NCI-H82 treated with DMSO at 0.1 percent for 48 hours (cell line): Measurements from ENCODE around the gene U2AF2.
A peak's percentile ranks its signal among the peaks of the same experiment; 100 is the strongest.

Source experiments
- DNase-seq: peaks from one replicate; lab custom pipeline; 2025; ENCODE audit not compliant: unreplicated experiment; lab: John Stamatoyannopoulos, UW

The U2AF2 gene

DNA sequence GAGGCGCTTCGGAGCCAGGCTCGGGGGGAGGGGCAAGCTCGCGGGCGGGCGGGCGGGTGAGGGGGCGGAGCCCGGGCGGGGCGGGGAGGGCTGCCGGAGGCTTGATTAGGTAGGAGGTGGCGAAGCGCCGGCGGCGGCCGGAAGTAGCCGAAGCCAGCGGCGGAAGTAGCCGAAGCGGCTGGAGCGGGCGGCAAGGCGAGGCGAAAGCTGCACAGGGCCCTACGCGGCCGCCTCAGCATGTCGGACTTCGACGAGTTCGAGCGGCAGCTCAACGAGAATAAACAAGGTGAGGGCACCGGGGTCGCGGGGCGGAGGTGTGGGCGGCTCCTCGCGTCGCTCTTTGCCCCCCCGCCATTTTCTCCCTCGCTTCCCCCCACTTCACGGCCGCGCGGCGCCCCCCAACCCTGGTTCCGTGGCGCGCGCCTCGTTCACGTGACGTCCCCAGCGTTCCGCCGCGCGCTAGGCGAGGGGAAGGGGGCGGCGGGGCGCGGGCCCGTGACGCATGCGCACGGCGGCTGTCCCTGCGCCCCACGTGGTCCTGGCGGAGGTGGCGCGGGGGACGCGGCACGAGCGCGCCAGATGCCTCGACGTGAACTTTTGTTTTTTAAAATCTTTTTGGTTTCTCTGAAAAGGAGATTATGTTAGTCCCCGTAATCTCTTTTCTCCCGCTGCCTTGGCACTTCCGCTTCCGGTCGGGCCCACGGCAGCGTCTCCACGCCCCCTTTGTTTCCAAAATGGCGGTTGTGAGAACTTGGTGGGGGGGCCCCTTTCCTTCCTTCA is at the start of gene U2AF2:
U2AF2 (plus strand) TSS at position 168 of the 780 bp plus-strand sequence; CDS start at position 238, 70 bp downstream.
- peak; percentile 85 for DNase-seq

DNA sequence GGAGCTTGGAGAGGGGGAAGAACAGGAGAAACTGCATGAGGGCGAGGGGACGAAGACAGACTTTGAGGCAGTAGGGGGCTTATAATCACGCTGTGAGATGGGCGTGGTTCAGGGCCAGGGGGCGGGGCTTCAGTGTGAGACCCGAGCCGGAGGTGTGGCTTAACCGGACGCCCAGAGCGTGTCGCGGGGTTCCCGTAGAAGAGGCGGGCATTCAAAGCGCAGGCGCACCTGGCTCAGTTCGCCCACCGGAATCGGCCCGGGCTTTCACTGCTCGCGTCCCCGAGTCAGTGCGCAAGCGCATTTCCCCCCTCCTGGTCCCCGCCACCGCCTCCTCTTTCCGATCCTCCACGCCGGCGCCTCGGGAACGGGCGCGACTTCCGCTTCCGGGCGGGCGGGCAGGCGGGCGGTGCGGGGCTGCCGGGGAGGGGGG is 49.6 kb upstream of the U2AF2 start:
- peak; percentile 97 for DNase-seq

DNA sequence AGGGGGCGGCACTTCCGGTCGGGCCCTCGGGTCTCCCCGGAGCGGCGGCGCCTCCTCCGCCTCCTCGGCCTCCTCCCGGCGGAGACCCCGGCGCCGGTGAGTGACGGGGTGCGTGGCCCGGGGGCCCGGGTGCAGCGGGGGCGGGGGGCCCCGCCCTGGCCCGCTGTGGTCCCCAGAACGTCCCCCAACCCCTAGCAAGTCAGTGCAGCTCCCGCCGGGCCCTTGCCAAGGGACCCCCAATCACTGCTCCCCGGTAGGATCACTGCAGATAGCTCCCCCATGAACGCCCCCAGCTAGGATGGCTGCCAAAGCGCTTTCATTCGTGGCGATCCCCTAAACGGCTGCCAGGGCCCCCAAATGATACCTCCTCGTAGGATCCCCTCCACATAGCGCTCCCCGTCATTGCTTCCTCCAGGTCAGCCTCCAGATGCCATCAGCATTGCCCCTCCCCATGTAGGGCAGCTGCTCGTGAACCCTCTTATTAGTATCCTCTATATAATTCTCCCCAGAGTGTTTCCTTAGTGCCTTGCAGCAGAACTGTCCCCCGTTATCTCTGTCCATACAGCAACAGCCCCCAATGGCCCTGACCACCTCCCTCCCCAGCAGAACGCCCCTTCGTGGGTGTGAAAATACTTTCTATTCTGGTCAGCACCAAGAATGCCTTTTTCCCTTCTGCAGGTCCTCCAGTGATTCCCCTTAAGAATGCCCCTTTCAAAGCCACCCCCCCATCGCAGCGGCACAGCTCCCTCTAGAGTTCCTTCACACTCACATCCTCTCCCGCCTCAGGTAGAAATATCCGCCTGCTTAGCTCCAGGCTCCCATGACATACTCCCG is 49.0 kb upstream of the U2AF2 start, which contains the start of gene ZNF865:
ZNF865 (plus strand) TSS at position 11 of the 834 bp plus-strand sequence. CDS start 7,972 bp downstream, outside the sequence.
- peak; percentile 75 for DNase-seq

DNA sequence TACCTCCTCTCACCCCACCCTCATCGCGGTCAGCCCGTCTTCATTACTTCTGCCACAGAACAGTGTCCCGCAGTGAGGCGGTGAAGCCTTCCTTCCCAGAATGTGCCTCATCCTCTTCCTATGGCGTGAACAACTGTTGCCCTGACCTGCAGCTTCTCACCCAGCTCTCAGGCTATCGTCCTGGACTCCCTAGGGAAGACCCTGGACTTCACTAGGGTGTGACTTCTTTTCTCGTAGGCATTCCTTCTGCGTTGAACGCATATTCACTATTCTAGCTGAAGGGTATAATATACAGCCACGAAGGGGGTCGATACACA is 48.4 kb upstream of the U2AF2 start:
- DNase-seq = no peak

DNA sequence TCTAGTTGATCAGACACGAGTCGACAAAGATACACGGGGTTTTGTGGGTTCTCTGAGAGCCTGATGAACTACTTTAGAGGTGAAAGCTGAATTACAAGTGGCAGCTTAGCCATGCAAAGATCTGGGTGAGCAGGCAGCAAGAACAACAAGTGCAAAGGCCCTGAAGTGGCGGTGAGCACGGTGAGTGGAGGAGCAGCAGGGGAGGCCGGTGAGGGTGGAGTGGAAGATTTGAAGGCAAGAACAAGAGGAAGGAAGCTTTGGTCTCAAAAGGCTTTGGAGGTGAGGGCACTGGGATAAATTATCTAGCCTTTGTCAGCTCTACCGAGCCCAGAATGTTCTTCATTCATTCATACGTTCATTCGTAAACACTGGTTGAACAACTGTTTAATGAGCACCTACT is 48.0 kb upstream of the U2AF2 start:
- no peak for DNase-seq

DNA sequence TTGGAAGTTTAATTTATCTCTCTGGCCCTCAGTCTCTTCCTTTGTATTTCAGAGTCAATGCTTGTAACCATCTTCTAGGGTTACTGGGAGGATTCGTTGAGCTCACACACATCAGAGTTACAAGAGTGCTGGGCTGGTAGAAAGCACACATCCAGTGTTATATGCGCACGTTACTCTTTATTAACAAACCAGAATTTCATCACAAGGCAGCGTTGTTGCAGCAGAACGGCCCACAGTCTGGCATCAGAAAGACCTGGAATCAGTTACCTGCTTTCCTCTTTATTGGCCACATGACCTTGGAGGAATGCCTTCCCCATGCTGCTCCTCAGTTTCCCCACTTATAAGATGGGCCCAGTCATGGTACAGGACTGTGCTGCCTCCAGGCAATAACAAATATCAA is 45.5 kb upstream of the U2AF2 start:
- no peak for DNase-seq

DNA sequence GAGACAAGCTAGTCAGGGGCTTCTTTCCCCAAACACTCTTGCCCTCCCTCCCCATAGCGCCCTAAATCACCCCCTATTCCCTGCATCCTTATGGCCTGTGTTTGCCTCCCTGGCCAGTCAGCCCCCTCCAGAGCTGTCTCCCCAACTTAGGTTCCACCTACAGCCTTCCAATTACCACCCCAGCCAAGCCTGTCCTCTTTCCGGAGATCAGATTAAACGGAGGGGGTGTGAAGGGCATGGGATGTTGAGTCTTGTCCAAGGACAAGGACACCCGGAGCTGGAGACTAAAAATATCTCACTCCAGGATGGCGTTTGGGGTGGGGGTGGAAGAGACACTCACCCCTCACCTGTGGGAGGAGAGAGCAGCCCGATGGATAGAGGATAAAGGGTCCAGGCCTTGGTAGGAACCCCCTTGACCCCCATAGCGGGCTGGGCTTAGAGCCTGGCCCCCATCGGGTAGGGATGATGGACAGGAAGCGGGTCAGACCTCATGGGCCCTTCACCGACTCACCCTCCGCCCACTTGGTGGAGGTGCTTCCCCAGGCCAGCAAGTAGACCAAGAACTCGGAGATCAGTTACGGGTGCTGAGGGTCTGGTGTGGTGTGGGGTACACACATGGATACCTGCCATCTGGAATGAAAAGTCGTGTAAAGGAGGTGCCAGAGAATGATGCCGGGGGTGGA is 43.4 kb upstream of the U2AF2 start:
- no peak for DNase-seq

DNA sequence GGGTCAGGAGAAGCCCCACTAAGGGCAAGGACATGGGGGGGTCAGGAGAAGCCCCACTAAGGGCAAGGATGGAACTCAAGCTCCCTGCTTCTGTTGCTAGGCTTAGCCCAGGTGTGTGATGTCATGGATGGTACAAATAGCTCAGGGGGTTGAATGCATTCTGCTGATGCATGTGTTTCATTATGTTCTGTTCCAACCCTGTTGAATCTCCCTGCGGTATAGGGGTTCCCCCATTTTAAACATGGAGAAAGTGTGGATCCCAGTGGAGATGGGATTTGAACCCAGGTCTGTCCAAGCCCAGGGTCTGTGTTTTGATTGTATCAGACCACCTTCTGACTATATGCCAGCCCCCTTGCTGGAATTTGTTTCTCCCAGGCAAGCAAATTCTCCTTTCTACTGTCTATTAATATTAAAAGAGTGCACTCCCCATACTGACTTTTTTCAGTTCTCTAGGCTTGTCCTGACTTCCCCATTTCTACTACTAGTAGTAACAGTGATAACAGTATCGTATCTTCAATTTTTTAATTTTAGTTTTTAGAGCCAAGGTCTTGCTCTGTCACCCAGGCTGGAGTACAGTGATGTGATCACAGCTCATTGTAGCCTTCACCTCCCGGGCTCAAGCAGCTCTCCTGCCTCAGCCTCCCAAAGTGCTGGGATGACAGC is 42.7 kb upstream of the U2AF2 start:
- DNase-seq = no peak

DNA sequence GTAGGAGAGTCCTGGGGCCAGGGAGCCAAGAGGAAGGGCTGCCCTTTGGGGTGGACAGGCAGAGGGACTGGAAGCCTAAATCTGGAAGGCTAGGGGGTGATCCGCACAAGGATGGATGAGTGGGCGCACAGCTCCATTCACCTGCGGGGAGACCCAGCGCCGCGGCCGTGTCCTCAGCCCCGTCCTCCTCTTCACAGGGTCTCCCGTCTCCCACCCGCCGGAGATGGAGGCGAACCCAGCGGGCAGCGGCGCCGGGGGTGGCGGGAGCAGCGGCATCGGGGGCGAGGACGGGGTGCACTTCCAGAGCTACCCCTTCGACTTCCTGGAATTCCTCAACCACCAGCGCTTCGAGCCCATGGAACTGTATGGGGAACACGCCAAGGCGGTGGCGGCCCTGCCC is 41.4 kb upstream of the U2AF2 start:
- DNase-seq = no peak

DNA sequence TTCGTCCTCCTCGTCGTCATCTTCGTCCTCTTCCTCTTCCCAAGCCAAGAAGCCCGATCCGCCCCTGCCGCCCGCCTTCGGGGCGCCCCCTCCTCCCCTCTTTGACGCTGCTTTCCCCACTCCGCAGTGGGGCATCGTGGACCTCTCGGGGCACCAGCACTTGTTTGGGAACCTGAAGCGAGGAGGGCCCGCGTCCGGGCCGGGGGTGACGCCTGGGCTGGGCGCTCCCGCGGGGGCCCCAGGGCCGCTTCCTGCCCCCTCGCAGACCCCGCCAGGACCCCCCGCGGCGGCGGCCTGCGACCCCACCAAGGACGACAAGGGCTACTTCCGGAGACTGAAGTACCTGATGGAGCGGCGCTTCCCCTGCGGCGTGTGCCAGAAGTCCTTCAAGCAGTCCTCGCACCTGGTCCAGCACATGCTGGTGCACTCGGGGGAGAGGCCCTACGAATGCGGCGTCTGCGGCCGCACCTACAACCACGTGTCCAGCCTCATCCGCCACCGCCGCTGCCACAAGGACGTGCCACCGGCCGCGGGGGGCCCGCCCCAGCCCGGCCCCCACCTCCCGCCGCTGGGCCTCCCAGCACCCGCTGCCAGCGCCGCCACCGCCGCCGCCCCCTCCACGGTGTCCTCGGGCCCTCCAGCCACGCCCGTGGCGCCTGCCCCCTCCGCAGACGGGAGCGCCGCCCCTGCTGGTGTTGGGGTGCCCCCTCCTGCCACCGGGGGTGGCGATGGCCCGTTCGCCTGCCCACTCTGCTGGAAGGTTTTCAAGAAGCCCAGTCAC is 40.7 kb upstream of the U2AF2 start:
- DNase-seq = no peak

DNA sequence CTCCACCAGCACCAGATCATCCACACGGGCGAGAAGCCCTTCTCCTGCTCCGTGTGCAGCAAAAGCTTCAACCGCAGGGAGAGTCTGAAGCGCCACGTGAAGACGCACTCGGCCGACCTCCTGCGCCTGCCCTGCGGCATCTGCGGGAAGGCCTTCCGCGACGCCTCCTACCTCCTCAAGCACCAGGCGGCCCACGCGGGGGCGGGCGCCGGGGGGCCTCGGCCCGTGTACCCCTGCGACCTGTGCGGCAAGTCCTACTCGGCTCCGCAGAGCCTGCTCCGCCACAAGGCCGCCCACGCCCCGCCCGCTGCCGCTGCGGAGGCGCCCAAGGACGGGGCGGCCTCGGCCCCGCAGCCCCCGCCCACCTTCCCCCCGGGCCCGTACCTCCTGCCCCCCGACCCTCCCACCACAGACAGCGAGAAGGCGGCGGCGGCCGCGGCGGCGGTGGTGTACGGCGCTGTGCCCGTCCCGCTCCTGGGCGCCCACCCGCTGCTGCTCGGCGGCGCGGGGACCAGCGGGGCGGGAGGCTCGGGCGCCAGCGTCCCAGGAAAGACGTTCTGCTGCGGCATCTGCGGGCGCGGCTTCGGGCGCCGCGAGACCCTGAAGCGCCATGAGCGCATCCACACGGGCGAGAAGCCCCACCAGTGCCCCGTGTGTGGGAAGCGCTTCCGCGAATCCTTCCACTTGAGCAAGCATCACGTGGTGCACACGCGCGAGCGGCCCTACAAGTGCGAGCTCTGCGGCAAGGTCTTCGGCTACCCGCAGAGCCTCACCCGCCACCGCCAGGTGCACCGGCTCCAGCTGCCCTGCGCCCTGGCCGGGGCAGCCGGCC is 39.9 kb upstream of the U2AF2 start:
- DNase-seq = no peak

DNA sequence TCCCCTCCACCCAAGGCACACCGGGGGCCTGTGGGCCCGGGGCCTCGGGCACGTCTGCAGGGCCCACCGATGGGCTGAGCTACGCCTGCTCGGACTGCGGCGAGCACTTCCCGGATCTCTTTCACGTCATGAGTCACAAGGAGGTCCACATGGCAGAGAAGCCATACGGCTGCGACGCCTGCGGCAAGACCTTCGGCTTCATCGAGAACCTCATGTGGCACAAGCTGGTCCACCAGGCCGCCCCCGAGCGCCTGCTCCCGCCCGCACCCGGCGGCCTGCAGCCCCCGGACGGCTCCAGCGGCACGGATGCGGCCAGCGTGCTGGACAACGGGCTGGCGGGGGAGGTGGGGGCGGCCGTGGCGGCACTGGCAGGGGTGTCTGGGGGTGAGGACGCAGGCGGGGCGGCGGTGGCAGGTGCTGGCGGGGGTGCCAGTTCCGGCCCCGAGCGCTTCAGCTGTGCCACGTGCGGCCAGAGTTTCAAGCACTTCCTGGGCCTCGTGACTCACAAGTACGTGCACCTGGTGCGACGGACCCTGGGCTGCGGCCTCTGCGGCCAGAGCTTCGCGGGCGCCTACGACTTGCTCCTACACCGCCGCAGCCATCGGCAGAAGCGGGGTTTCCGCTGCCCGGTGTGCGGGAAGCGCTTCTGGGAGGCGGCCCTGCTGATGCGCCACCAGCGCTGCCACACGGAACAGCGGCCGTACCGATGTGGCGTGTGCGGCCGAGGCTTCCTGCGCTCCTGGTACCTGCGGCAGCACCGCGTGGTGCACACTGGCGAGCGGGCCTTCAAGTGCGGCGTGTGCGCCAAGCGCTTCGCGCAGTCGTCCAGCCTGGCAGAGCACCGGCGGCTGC is 39.1 kb upstream of the U2AF2 start:
- DNase-seq = no peak

DNA sequence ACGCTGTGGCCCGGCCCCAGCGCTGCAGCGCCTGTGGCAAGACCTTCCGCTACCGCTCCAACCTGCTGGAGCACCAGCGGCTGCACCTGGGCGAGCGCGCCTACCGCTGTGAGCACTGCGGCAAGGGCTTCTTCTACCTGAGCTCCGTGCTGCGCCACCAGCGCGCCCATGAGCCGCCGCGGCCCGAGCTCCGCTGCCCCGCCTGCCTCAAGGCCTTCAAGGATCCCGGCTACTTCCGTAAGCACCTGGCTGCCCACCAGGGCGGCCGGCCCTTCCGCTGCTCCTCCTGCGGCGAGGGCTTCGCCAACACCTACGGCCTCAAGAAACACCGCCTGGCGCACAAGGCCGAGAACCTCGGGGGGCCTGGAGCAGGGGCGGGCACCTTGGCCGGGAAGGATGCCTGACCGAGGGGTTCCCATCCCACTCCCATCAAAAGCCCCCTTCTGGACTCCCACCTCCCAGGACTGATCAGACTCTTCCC is 38.4 kb upstream of the U2AF2 start:
- no peak for DNase-seq

DNA sequence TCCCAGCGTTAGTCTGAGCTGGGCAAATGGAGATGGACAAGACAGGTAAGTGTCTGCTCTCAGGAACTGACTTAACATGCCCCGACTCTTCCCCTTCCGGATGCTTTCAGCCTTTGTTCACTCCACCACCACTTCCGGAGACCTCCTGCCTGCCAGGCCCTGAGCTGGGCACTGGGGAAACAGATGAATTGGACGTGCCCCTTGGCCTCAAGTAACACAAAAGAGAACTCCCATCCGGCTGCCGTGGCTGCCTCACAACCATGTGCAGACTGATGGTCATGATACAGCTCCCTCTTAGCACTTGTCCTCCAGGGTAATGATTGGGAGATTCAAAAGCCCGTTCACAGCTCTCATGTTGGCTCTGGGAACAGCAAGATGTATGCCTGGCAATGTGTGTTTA is 37.4 kb upstream of the U2AF2 start:
- no peak for DNase-seq

DNA sequence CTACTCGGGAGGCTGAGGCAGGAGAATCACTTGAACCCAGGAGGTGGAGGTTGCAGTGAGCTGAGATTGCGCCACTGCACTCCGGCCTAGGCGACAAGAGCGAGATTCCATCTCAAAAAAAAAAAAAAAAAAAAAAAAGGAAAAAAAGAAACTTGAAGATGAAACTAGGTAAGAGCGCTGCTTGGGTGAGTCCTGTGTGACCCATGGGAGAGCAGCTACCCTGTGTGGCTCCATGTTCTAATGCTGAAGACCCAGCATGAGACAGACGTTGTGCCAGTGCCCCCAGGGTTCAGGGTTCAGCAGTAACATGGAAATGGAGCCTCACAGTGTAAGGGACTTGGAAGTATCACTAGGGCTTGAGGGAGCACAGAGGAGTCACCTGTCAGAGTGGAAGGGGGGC is 36.4 kb upstream of the U2AF2 start:
- DNase-seq = no peak

DNA sequence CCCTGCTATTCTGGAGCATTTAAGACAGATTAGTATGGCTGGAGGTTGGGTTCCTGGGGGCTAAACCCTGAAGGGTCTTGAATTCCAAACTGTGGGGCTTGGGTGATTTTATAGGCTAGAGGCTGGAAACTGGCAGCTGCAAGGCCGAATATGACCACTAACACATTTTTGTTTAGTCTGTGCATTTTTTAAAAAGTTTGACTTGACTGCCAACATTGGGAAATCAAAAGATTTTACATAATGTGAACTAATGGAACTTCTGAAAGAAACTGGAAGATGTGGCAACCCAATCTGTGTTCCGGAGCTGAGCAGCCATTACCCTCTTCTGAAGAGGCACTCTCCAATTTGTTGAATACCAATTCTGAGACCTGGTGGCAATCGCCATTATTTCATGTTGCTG is 35.5 kb upstream of the U2AF2 start:
- no peak for DNase-seq

DNA sequence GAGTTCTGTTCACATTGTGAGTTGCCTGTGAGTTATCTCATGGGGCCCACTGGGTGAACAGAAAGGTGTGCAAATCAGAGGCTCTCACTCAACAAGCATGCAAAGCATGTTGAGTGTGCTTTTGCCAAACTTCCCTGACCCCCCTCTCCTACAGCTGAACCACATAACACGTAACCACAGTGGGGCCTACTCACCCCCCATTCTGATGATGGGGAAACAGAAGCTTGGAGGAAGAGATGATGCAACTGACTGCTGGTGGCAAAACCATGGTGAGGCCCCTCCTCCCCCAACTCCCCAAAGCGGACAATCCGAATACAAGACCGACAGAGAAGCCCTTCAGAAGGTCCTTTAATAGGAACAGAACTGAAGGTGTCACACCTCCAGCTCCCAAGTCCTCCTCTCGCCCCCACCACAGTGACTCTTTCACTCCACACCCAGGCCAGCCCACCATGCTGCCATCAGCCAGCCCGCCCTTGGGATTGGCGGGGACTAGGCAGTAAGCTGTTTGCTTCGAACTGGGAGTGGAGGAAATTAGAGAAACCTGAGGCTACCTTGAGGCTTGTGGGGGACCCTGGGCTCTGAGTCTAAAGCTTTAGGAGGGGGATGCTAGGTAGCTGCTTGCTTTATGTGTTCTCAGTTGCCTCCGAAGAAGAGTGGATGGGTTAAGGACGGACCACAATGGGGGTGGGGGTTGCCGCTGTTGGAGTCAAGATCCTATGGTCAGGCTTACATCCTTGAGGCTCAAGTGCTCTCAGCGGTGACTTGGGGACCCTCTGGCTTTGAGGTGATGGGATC is 34.2 kb upstream of the U2AF2 start:
- DNase-seq = no peak

DNA sequence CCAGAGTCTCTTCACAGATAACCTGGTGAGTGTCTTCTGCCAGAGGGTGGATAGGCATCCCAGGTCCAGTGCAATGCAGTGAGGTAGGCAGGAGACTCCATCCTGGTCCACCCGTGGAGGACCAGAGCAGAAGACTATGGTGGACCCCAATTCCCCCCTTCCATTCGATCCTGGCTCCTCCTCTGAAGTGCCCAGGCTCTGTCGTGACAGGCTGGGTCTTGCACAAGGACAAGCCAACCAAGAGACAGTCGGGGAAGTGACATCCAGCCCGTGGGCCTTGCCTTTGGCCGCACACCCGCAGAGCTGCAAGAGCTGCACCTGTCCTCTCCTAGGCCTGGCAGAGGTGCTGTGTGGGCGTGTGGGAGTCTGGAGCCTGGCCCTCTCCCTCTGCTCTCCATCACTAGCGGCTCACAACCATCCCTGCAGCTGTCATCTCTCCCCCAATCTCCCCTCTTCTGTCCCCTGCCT is 33.6 kb upstream of the U2AF2 start:
- DNase-seq = no peak
